Measurements from ENCODE around the gene ZNF10.

GRCh38 chr12:133129368-133130037 lies 924 bp upstream of the ZNF10 start:
- TF ChIP-seq CTCF (conservative IDR thresholded peaks at IDR 0.05) (no peak), ZFX (IDR thresholded peaks at IDR 0.05) (no peak)
